HK-2 (cell line): ENCODE data around the gene DCST2.

ENCODE experiments used
- DNase-seq: peaks from one replicate; pipeline ENCODE4 v3.0.0-alpha.2; 2018; ENCODE audit not compliant: unreplicated experiment

The DCST2 gene

DNA sequence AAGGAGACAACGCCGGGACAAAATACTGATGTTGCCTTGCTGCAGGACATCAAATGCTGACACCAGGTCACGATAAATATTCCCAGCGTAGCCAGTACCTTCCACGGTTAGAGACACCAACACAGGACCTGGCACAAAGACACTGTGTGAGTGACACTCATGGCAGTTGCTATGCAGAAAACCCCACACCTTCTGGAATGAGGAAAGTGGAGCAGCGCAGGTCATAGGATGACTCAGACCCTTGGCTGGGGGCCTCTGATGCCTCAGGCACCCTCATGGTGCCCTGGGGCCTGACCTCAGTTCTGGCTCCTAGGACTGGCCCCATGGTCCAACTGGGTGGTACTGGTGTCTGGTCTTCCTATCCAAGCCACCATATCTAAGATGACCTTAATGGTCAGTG, 7.0 kb downstream of the DCST2 start:
- peak; percentile 42 for DNase-seq

DNA sequence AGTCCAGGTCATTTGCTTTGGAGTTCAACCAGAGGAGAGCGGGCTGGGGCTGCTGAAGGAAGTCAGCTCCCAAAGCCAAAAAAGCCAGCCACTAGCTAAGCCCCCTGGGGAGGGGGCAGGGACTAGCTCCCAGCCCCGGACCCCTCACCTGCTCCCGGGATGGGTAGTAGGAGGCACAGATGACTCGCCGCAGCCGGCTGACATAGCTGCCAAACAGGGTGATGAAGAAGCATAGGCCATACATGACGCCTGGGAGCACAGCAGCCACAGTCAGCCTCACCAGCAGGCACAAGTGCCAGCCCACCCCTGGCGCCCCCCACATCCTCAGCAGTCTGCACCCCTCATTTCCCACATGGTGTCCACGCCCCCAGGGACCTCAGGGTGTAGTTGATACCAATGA, 7.4 kb downstream of the DCST2 start:
- DNase-seq = no peak

DNA sequence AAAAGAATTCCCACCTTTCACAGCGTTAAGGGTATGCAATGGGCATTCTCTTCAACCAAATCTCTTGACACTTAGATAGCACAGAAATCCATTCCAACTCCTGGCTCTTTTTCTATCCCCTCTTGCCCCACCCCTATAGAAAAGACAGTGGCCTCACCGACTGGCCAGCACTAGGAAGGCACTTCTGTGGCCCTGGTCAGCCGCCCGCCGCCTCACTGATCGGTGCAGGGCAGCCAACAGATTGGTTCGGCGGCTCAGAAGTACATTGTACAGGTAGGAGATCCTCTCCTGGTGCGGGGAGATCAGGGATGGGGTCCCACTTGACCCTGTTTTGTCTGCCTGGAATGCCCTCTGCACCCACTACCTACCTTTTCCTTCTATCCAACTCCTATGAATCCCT, 9.3 kb downstream of the DCST2 start:
- no peak for DNase-seq

DNA sequence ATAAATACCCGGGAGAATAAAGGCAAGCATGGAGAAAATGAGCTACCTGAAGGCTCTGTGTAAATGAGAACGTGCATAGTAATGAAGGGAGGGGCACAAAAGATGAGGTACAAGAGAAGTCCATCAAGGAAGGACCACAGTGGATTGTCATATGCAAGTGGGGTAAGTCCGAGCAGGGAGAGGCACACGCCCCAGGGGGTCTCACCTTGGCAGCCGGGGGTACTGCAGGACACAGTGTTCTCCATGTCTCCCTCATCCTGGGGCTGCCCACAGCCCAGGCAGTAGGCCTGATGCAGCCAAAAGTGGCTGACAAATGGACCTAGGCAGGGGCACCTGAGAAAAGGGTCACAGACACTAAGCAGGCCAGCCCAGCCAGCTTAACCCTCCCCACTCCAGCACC, 10.0 kb downstream of the DCST2 start:
- DNase-seq = no peak

DNA sequence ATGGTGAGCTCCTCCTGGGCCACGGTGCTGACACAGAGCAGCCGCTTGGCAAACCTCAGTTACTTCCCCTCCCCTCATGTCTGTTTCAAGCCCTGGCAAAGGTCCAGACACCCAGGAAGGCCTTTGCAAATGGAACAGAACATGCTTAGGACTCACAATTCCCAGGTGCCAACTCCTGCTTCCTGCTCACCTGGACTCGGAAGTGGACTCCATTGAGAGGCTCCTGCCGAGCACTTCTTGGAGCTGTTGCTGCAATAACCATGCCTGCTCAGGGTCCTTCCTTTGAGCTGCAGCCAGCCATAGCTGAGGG, 10.7 kb downstream of the DCST2 start:
- no peak for DNase-seq

DNA sequence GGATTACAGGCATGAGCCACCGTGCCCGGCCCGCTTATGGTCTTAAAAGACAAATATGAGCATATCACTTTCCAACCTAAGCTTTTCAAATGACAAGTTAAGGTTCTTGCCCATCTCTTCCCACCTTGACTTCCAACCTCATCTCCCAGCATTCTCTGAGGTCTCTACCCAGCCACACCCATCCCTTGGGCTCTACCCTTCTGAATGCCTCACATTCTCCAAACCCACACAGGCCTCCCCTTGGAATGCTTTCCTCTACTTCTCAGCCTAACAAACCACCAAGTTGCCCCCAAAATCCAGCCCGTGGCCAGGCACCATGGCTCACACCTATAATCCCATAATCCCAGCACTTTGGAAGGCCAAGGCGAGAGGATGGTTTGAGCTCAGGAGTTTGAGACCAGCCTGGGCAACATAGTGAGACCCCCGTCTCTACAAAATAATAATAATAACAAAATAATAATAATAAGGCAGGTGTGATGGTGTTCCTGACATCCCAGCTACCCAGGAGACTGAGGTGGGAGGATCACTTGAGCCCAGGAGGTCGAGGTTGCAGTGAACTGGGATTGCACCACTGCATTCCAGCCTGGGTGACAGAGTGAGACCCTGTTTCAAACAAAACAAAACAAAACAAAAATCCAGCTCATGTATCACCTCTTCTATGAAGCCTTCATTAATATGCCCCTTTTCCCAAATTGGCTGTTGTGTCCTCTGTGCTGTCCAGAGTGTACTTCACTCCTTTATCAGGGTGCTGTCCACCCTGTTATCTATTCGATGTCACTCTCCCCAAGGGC, 11.2 kb downstream of the DCST2 start:
- no peak for DNase-seq

DNA sequence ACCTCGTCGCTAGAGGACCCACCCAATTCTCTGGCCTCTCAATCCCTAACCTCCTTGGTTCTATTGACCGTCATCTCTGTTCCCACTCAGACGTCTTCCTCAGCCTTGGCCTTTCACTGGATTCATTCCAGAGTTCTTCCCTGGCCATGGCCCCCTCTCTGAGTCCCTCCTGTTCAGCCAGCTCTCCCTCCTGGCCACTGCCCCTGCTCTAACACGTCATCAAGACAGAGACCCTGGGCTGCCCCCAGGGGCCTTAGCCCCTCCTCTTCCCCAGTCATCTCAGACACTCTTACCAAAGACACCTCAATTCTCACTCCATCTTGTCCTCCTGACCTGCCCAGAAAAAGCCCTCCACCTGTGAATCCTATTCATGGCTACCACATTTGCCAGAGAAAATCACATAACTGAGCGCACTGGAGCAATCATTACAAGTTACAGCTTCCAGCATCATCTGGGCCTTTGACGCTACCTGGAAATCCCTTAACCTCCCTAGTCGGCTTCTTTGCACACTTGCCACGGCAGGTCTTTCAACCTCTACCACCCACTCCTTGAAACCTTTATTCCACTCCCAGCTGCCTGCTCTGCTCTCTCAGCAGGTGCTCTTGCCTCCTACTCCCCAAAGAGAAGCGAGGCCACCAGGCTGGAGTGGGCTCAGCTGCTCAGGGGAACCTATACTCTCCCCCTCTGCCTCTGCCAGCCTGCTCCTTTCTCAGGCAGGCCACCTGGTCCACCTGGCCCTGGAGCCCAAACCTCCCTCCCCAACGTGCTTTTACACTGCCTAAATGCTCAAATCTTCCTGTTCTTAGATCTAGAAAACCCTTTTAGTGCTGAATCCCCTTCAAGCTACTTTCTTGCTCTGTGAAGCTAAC, 14.0 kb downstream of the DCST2 start:
- no peak for DNase-seq

DNA sequence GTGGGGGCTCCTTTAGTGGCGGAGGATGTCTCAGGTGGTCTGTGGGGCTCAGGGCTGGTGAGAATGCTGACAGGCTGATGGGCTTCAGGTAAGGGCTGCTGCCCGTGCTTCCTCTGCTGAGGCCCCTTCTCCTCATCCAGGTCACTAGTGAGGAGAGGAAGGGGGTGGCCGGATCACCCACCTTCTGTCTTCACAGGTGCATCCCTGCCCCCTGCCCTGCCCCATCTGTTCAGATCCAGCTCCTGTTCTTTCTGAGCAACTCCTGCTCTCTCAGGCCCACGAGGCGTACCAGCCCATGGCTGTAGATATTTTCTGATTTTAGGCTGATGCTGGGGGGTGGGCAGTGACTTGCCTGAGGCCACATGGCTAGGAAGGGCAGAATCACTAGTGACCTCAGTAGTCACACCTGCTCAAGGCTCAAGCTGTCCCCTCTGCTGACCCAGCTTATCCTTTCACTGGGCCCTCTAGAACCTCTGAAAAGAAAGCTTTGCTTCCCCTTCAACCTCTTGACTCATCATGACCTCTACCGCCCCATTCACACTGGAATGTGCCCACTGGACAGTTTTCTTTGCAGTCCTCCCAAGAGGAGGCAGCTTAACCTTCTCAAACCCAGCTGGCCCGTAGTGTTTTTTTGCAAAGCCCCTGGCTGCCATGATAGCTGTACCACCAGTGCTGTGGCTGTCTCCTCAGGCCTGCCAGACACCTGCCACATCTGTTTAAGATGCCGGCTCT, 14.8 kb downstream of the DCST2 start:
- no peak for DNase-seq

DNA sequence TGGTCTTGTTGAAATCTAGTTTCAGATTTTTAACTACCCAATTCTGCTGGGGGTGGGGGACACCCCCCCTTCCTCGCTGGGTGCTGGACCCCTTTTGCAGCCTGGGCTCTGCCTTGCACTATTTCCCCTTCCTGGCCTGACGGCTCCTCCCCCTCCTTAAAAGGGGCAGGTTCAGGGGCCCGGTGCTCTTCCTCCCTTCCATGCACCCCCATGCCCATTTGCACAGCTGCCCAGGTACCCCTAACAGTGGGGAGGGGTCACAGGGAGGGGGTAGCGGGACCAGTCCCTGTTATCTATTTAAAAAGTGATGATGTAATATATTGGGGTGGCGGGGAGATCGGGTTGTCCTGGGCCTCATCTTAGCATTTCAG, 15.7 kb downstream of the DCST2 start:
- no peak for DNase-seq

DNA sequence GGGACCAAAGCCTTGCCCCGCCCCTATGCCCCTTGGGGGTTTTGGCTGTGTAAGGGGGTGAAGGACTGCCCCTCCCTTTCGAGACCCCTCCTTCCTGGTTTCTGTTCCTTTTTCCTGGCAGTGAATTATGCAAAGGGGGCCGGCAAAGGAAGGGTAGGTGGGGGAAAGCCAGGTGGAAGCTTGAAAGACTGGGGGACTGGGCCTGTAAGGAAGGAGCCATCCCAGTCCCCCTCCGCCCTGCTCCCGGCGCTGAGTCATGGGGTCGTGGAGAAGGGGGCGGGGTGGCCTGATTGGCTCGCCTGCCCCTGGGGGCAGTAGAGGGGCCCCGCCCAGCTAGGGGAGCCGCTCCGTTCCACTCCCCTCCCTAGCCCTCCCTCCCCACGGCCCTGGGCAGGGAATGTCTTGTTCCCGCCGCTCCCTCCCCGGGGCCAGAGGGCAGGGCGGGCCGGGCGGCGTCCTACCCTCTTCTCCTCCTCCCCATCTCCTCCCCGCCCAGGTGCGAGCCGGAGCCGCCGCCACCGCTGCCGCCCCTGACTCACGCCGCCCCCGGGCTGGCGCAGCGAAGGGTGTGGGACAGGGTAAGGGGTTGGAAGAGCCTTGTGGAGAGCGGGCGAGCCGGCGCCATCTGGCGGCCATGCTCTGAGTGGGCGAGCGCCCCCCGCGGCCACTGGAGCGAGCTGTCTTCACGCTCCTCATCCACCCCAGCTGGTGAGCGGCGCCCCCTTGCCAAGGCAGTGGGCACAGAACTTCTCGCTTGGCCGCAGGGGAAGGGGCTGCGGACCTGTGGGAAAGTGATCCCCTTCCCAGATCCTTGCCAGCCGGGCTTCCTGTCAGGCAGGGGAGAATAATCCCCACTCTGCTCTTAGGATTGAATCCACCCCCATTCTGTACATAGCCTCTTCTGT, 16.3 kb downstream of the DCST2 start:
- DNase-seq = peak; percentile 96

DNA sequence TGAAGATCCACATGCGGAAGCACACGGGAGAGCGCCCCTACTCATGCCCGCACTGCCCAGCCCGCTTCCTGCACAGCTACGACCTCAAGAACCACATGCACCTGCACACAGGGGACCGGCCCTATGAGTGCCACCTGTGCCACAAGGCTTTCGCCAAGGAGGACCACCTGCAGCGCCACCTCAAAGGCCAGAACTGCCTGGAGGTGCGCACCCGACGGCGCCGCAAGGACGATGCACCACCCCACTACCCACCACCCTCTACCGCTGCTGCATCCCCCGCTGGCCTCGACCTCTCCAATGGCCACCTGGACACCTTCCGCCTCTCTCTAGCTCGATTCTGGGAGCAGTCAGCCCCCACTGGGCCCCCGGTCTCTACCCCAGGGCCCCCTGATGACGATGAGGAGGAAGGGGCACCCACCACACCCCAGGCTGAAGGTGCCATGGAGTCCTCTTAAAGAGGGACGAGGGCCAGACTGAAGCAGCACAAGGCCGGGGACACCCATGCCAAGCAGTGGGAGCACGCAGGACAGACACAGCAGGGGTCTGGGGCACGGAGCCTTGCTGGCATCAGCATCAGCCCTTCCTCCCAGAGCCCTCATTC, 17.2 kb downstream of the DCST2 start:
- no peak for DNase-seq

DNA sequence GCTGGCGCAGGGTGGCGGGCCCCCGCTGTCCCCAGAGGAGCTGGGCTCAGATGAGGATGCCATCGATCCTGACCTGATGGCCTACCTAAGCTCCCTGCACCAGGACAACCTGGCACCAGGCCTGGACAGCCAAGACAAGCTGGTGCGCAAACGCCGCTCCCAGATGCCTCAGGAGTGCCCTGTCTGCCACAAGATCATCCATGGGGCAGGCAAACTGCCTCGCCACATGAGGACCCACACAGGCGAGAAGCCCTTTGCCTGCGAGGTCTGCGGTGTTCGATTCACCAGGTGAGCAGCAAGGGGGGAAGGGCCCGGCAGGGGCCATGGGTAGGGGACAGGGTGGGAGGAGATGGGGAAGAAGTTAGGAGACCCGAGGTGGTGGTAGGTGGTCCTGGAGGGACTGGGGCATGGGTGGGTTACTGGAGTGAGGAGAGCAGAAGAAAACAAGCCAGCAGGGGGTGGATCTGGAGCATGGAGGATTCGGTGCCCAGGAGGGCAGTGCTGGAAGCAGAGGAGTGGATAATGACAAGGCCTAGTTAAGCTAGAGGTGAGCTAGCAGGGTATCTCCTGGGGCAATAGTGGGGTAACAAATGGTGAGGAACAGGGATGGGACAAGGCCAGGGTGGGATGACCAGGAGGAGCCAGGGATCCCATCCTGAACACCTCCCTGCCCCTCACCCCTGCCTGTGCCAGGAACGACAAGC, 17.9 kb downstream of the DCST2 start:
- DNase-seq = no peak

DNA sequence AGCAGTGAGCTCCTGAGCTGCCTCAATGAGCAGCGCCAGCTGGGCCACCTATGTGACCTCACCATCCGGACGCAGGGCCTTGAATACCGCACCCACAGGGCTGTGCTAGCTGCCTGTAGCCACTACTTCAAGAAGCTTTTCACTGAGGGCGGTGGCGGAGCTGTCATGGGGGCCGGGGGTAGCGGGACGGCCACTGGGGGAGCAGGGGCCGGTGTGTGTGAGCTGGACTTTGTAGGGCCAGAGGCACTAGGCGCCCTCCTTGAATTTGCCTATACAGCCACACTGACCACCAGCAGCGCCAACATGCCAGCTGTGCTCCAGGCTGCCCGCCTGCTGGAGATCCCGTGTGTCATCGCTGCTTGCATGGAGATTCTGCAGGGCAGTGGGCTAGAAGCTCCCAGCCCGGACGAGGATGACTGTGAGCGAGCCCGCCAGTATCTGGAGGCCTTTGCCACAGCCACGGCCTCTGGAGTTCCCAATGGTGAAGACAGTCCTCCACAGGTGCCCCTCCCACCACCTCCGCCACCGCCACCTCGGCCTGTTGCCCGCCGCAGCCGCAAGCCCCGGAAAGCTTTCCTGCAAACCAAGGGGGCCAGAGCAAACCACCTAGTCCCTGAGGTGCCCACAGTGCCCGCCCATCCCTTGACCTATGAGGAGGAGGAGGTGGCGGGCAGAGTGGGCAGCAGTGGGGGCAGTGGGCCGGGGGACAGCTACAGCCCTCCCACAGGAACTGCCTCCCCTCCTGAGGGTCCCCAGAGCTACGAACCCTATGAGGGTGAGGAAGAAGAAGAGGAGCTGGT, 18.7 kb downstream of the DCST2 start:
- DNase-seq = no peak

DNA sequence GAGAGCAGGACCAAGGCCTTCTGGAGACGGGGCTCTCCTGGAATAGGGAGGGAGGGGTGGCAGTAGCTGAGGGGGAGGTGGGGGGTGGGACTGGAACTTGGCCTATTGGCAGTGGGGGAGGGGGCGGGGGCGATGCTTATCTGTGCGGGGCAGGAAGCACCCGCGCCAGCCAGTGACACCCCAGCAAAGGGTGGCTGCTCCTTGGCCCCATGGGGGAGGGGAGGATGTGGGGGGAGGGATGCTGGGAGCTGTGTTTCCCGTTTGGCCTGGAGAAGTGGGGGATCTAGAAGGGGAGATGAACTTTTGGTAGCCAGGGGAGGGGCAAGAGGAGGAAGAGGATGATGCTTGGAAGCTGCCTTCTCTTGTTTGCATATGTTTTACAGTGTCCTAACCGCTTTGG, 19.9 kb downstream of the DCST2 start:
- DNase-seq = no peak

DNA sequence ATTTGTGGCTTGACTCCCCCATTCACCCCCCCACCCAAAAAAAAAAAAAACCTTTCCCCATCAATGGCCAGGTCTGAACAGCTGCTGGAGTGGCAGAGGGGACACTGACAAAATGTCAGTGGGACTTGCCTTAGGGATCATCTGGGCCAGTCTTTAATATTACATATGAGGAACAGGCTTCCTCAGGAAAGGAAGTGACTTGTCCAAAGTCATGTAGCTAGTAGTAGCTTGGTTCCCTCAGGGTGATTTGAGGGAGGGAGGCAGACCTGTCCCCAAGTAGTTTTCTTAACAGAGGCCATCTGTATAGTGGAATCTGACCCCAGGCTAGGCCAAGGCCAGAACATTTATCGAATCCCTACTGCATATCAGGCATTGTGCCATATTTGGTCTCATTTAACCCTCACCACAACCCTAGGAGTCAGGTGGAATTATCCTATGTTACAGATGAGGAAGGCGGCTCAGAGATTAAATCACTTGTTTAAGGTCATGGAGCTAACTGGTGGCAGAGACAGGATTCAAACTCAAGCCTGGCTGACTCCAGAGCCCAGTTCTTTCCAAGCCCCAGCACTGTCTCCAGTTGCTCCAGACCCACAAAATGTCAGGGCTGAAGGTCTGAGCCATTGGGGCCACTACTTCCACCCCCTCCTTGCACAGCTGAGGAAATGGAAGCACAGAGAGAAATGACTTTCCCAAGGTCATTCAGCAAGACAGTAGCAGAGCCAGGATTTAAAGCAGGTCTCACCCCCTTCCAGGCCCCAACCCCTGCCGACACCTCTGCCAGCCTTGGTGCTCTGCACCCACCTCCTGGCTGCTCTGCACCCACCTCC, 20.6 kb downstream of the DCST2 start:
- DNase-seq = no peak

DNA sequence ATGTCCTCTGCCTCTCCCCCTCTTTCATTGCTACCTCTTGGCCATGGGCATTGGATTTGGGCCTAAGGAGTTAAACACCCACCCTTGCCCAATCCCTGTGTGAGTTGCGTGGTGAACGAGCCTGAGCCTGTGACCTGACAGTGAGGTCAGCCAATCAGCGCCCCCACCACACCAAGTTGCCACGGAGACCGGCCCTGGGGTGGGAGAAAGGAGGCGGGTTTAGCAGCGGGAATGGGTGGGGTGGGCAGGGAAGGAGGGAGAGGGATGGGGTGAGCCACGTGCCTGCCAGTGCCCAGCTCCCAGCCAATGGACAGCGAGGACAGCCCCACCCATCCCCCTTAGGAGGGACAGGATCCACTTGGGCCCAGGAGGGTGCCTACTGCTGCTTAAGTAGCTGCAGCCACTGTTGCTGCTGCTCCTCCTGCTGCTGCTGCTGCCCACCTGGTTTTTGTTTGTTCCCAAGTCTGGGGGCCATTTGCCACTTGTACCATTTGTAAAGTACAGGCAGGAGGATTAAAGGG, 21.5 kb downstream of the DCST2 start:
- DNase-seq = no peak

DNA sequence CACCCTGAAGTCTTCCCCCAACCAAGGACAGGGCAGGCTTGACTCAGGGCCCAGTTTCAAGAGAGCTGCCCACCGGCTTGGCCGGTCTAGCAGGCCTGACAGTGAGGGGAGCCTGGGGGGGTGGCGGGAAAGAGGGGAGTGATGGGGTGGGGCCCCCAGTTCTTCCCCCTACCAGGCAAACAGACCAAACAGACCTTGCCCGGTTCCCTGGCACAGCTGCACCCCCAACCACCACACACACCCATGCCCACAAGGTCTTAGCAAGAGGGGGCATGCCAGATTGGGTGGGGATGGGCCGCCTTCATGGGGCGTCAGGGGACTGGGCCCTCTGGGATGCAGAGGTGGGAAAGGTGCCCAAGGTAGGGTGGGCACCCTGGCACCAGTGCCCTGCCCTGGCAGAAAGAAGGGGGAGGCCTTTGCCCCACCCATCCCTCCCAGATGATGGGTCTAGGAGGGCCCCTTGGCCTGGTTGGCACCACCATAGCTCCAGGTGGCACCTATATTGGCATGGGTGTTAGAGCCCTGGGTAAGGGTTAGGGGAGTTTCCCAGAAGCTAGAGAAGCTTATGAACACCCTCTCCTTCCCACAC, 22.1 kb downstream of the DCST2 start:
- DNase-seq = no peak

DNA sequence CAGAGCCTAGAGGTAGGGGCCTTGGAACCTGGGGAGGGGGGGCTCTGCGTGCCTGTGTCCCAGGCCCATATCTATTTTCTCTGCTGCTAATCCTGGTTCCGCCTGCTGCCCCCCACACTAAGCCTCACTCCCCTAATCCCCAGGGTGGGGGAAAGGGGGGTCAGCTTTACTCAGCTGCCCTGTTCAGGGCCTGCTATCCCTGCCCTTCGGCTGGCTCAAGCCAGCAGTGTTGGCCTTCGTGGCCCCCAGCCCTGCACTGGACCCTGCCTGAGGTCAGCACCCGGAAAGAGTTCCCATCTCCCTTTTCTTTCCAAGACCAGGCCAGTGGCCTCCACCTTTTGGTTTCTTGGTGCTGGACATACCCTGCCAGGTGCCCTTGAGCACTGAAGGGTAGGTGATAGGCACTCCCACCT, 22.6 kb downstream of the DCST2 start:
- DNase-seq = no peak
